GM19023 (cell line): ENCODE measurements around the gene NPDC1.
A peak's percentile ranks its signal among the peaks of the same experiment; 100 is the strongest.

Experiments used
- ATAC-seq: cut with Tn5 transposase; IDR thresholded peaks from one replicate; pipeline ENCODE4 v1.9.1; 2021; ENCODE audit warnings: mild to moderate bottlenecking, moderate library complexity; ENCODE audit not compliant: unreplicated experiment

NPDC1 gene

GRCh38 chr9:136995772-136996311 is 50.1 kb downstream of the NPDC1 start:
- no peak for ATAC-seq

- ATAC-seq = no peak
Measured at GRCh38 chr9:136995362-136995761, 50.6 kb downstream of the NPDC1 start.

GRCh38 chr9:136994888-136995230 is 51.1 kb downstream of the NPDC1 start:
- ATAC-seq = no peak

- no peak for ATAC-seq
Measured at GRCh38 chr9:136994180-136994887, 51.6 kb downstream of the NPDC1 start.

- ATAC-seq = no peak
Measured at GRCh38 chr9:136992819-136993369, 53.1 kb downstream of the NPDC1 start.

GRCh38 chr9:136991993-136992818 is 53.8 kb downstream of the NPDC1 start, which contains the start of gene PAXX:
TSS of gene PAXX (plus strand) at chr9:136992422. CDS start at chr9:136992444, 22 bp downstream.
- ATAC-seq = peak; percentile 80

- no peak for ATAC-seq
Measured at GRCh38 chr9:136990242-136990911, 55.6 kb downstream of the NPDC1 start.
